ENCODE data around the gene MME.

- TF ChIP-seq RAD21 (IDR thresholded peaks at IDR 0.05; ENCODE audit: low read depth), result no peak
- TF ChIP-seq EP300 (IDR thresholded peaks at IDR 0.05; ENCODE audit: borderline replicate concordance), result no peak
Observed at GRCh38 chr3:155225417-155225816, 145.3 kb downstream of the MME start.

Measured in Ishikawa (cell line).